ENCODE data around the gene STK39. TPM values are rescaled to one million over a fixed set of nuclear protein-coding genes. Genes with fewer than 3 reads are reported as not detected.

STK39 gene
- total and polyA plus RNA-seq, 9 of the 15 experiments (the other 6 are each of a cell fraction or from before 2014, with no cell fraction given), result 0.19 to 0.76 (median 0.51) TPM

DNA sequence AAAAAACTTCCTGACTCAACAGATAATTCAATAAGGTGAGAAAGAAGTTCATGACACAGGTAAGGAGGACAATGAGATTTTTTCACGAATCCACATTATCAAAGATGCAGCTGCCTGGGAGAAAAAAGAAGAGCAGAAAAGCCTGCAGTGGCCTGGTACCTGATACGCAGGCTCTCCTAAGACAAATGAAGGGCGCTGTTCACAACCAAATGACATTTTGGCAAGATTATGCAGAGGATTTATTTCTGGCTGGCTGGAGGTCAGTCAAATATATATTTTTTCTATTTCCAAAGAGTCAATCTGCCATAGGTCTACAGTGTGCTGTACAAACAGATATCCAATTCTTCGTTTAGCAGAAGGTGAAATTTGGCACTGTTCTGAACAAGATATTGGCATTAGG is 257.3 kb downstream of the STK39 start:
- no peaks in the 10 kb centered on the region for H4K20me1 ChIP-seq (replicated peaks; ENCODE audit: control insufficient read depth, insufficient read depth, low read length)
- no peaks in the 10 kb centered on the region for H3K9me1 ChIP-seq (ENCODE audit: control insufficient read depth, insufficient read depth, low read length)
- no peak for FAIRE-seq
- POLR2A ChIA-PET, result no interaction called here
- CTCF ChIA-PET (ENCODE audit: low intra/inter-chr PET ratio), result interaction anchor here (0.6 kb wide), 1 partner anchor 584 kb away, joined by 4 read pairs; no protein-coding TSS in a partner anchor
- H3K27ac ChIP-seq (ENCODE audit: extremely low read depth, low read depth, low read length), result no peak overlapping the region
- TF ChIP-seq POLR3G (IDR thresholded peaks at IDR 0.05; ENCODE audit: extremely low read depth, insufficient read length, insufficient replicate concordance) (no peak), ZNF316 (IDR thresholded peaks at IDR 0.05) (peak; percentile 49; the same call in 1 of the 2 replicates)
- BruUV-seq (replicated peaks), result no TSS peak
- H3K9ac ChIP-seq (ENCODE audit: insufficient read depth in 1 of 2, low read depth in 2 of 2, low read length in 2 of 2), result no peak overlapping the region
- H3K27me3 ChIP-seq (ENCODE audit: control insufficient read depth in 2 of 2, insufficient read depth in 2 of 2, low read length in 2 of 2), result peaks cover 0 to 6% of the 10 kb centered on the region in 2 experiments; a peak in 3 of 5 replicates
- H3K79me2 ChIP-seq (ENCODE audit: control insufficient read depth, insufficient read depth, low read length), result no peaks in the 10 kb centered on the region
- 0% methylated on average over 4 of the region's 4 CpGs for WGBS (ENCODE audit: insufficient coverage, low coverage, missing lambda C conversion rate)
- no peaks in the 10 kb centered on the region for H3K36me3 ChIP-seq (ENCODE audit: control insufficient read depth, insufficient read depth, low read length)
- intact Hi-C loops (cut with micrococcal nuclease), result no loop called here
- no peaks in the 10 kb centered on the region for H3K9me3 ChIP-seq (replicated peaks; ENCODE audit: control insufficient read depth, insufficient read depth, low read depth, low read length)
- H2AFZ ChIP-seq (ENCODE audit: low read depth, low read length), result no peak overlapping the region
- ATAC-seq, result no peak
- no peak for DNase-seq (ENCODE audit: extremely low read depth in 1 of 4, low spot score in 3 of 4)
- H3K4me3 ChIP-seq, result no peak overlapping the region
- no peak overlapping the region for H3K4me2 ChIP-seq (ENCODE audit: insufficient read depth, low read length)
- in situ Hi-C loops (cut with MboI), result no loop called here
- no peaks in the 10 kb centered on the region for H3K4me1 ChIP-seq (replicated peaks in 1 of 2; ENCODE audit: control insufficient read depth in 2 of 2, insufficient read depth in 2 of 2, low read length in 2 of 2)

DNA sequence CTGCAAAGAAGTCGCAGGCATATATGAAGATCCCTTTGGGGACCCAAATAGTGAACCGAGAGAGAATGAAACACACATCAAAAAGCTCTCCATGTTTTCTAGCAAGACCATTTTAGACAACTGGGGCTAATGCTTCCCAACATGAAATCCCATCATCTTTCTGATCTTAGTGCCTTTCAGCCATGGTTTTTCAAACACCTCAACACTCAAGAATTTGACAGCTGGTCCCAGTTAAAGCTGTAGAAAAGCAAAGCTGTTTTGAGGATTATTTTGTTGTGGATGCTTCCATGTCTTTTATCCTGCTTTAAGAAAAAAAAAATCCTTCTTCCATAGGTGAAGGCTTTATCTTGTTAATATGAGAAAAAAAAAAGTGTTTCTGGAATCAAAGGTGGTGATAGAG is 259.1 kb downstream of the STK39 start:
- Histone ChIP-seq H3K79me2 (ENCODE audit: control insufficient read depth, insufficient read depth, low read length) (no peaks in the 10 kb centered on the region), H3K9ac (ENCODE audit: insufficient read depth in 1 of 2, low read depth in 2 of 2, low read length in 2 of 2) (no peak overlapping the region), H3K4me3 (no peak overlapping the region), H4K20me1 (replicated peaks; ENCODE audit: control insufficient read depth, insufficient read depth, low read length) (no peaks in the 10 kb centered on the region), H3K27me3 (ENCODE audit: control insufficient read depth in 2 of 2, insufficient read depth in 2 of 2, low read length in 2 of 2) (peaks cover 4 to 6% of the 10 kb centered on the region in 2 experiments; a peak in 4 of 5 replicates), H3K4me2 (ENCODE audit: insufficient read depth, low read length) (no peak overlapping the region), H2AFZ (ENCODE audit: low read depth, low read length) (no peak overlapping the region), H3K36me3 (ENCODE audit: control insufficient read depth, insufficient read depth, low read length) (no peaks in the 10 kb centered on the region), H3K27ac (ENCODE audit: extremely low read depth, low read depth, low read length) (no peak overlapping the region), H3K9me3 (replicated peaks; ENCODE audit: control insufficient read depth, insufficient read depth, low read depth, low read length) (no peaks in the 10 kb centered on the region), H3K9me1 (ENCODE audit: control insufficient read depth, insufficient read depth, low read length) (no peaks in the 10 kb centered on the region), H3K4me1 (replicated peaks in 1 of 2; ENCODE audit: control insufficient read depth in 2 of 2, insufficient read depth in 2 of 2, low read length in 2 of 2) (no peaks in the 10 kb centered on the region)
- ChIA-PET CTCF (ENCODE audit: low intra/inter-chr PET ratio) (no interaction called here), POLR2A (interaction anchor here (0.6 to 1.7 kb wide), 3 partner anchors 10 to 48 kb away, joined by 3 to 5 read pairs (median 3); no protein-coding TSS in a partner anchor)
- no TSS peak for BruUV-seq (replicated peaks)
- in situ Hi-C loops (cut with MboI) (no loop called here), intact Hi-C loops (cut with micrococcal nuclease) (no loop called here)
- ATAC-seq, result no peak
- FAIRE-seq, result no peak
- TF ChIP-seq, protein P1, sequence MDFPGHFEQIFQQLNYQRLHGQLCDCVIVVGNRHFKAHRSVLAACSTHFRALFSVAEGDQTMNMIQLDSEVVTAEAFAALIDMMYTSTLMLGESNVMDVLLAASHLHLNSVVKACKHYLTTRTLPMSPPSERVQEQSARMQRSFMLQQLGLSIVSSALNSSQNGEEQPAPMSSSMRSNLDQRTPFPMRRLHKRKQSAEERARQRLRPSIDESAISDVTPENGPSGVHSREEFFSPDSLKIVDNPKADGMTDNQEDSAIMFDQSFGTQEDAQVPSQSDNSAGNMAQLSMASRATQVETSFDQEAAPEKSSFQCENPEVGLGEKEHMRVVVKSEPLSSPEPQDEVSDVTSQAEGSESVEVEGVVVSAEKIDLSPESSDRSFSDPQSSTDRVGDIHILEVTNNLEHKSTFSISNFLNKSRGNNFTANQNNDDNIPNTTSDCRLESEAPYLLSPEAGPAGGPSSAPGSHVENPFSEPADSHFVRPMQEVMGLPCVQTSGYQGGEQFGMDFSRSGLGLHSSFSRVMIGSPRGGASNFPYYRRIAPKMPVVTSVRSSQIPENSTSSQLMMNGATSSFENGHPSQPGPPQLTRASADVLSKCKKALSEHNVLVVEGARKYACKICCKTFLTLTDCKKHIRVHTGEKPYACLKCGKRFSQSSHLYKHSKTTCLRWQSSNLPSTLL (IDR thresholded peaks at IDR 0.05), result no peak
- TF ChIP-seq CREB1 (IDR thresholded peaks at IDR 0.05) (no peak), CREB1 (CRISPR knock-in tag; IDR thresholded peaks at IDR 0.05) (no peak), HDAC2 (IDR thresholded peaks at IDR 0.05) (no peak), ETV6 (IDR thresholded peaks at IDR 0.05; ENCODE audit: borderline replicate concordance in 1 of 2, low read depth in 2 of 2, low read length in 1 of 2) (no peak), ETV6 (CRISPR knock-in tag; IDR thresholded peaks at IDR 0.05; ENCODE audit: borderline replicate concordance) (no peak), TAF1 (IDR thresholded peaks at IDR 0.05; ENCODE audit: control insufficient read depth, extremely low read depth, insufficient read depth, low read length, severe bottlenecking) (no peak)
- TF ChIP-seq, protein P2, sequence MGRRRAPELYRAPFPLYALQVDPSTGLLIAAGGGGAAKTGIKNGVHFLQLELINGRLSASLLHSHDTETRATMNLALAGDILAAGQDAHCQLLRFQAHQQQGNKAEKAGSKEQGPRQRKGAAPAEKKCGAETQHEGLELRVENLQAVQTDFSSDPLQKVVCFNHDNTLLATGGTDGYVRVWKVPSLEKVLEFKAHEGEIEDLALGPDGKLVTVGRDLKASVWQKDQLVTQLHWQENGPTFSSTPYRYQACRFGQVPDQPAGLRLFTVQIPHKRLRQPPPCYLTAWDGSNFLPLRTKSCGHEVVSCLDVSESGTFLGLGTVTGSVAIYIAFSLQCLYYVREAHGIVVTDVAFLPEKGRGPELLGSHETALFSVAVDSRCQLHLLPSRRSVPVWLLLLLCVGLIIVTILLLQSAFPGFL (CRISPR knock-in tag; IDR thresholded peaks at IDR 0.05), result no peak
- DNase-seq (ENCODE audit: extremely low read depth in 1 of 4, low spot score in 3 of 4), result no peak
- WGBS (ENCODE audit: insufficient coverage, low coverage, missing lambda C conversion rate), result 0% methylated on average over 2 of the region's 2 CpGs

Measured in K562 (cell line).